Islet precursor cell (in vitro differentiated cells): Measurements from ENCODE around the gene CGN.
A peak's percentile ranks its signal among the peaks of the same experiment; 100 is the strongest.

Source experiments
- DNase-seq: peaks from one replicate; pipeline ENCODE4 v3.0.0-alpha.2; 2018

CGN gene

GRCh38 chr1:151510957-151511635 lies at the start of gene CGN:
Gene CGN (plus strand): TSS chr1:151511387. CDS start chr1:151518520, 7,133 bp downstream.
- peak; percentile 97 for DNase-seq

GRCh38 chr1:151461694-151462093 lies 49.5 kb upstream of the CGN start:
- no peak for DNase-seq

- DNase-seq = no peak
These were observed 46.2 kb upstream of the CGN start for GRCh38 chr1:151465026-151465425.

- DNase-seq = no peak
These were observed 38.1 kb upstream of the CGN start for GRCh38 chr1:151472856-151473731.

GRCh38 chr1:151474745-151475144 lies 36.4 kb upstream of the CGN start:
- DNase-seq = no peak

- DNase-seq = no peak
These were observed 36.0 kb upstream of the CGN start for GRCh38 chr1:151475175-151475574.

GRCh38 chr1:151476083-151476482 lies 35.1 kb upstream of the CGN start:
- DNase-seq = peak; percentile 68

GRCh38 chr1:151477066-151477465 lies 34.1 kb upstream of the CGN start:
- no peak for DNase-seq

GRCh38 chr1:151478140-151478812 lies 32.9 kb upstream of the CGN start:
- DNase-seq = no peak

- no peak for DNase-seq
These were observed 32.3 kb upstream of the CGN start for GRCh38 chr1:151478923-151479322.

- DNase-seq = no peak
These were observed 31.7 kb upstream of the CGN start for GRCh38 chr1:151479462-151479861.

GRCh38 chr1:151482017-151482416 lies 29.2 kb upstream of the CGN start:
- DNase-seq = no peak

GRCh38 chr1:151485685-151486255 lies 25.4 kb upstream of the CGN start:
- no peak for DNase-seq

- DNase-seq = no peak
These were observed 24.6 kb upstream of the CGN start for GRCh38 chr1:151486557-151486956.

GRCh38 chr1:151491641-151492040 lies 19.5 kb upstream of the CGN start:
- DNase-seq = peak; percentile 83

GRCh38 chr1:151492120-151492519 lies 19.1 kb upstream of the CGN start:
- no peak for DNase-seq

GRCh38 chr1:151493042-151493441 lies 18.1 kb upstream of the CGN start:
- no peak for DNase-seq

GRCh38 chr1:151494741-151495281 lies 16.4 kb upstream of the CGN start:
- peak; percentile 79 for DNase-seq

GRCh38 chr1:151495316-151495715 lies 15.9 kb upstream of the CGN start:
- DNase-seq = no peak

GRCh38 chr1:151499365-151499764 lies 11.8 kb upstream of the CGN start:
- no peak for DNase-seq

GRCh38 chr1:151499930-151500329 lies 11.3 kb upstream of the CGN start:
- no peak for DNase-seq

GRCh38 chr1:151501474-151501873 lies 9.7 kb upstream of the CGN start:
- DNase-seq = no peak
